WTC11 (cell line): ENCODE results near the gene SAG. TPM values are rescaled to one million over a fixed set of nuclear protein-coding genes. Genes with fewer than 3 reads are reported as not detected.

Experiments
- CREB1 ChIP-seq: sonication (generic); formaldehyde crosslinking; IDR thresholded peaks from 2 replicates; pipeline ENCODE4 v1.8.0; 2023; ENCODE audit warnings: mild to moderate bottlenecking, missing genetic modification reagents
- FOXK1 ChIP-seq: sonication (generic); formaldehyde crosslinking; IDR thresholded peaks from 2 replicates; pipeline ENCODE4 v1.8.0; 2022; ENCODE audit warnings: mild to moderate bottlenecking, moderate library complexity, missing genetic modification reagents
- GABPB1 ChIP-seq: sonication (generic); formaldehyde crosslinking; IDR thresholded peaks from 2 replicates; pipeline ENCODE4 v1.8.1; 2023; ENCODE audit warnings: mild to moderate bottlenecking, missing genetic modification reagents
- IRF2 ChIP-seq: sonication (generic); formaldehyde crosslinking; IDR thresholded peaks from 2 replicates; pipeline ENCODE4 v1.8.0; 2022; ENCODE audit warnings: low read depth, missing genetic modification reagents, borderline replicate concordance
- JAZF1 ChIP-seq: fragments of 250-450 bp; sonication (Bioruptor Pico); IDR thresholded peaks from 2 replicates; pipeline ENCODE4 v1.9.0; 2021; ENCODE audit warnings: moderate library complexity, mild to moderate bottlenecking, inconsistent platforms
- MYBL2 ChIP-seq: sonication (generic); formaldehyde crosslinking; IDR thresholded peaks from 2 replicates; pipeline ENCODE4 v1.8.1; 2023; ENCODE audit warnings: mild to moderate bottlenecking, moderate library complexity, missing genetic modification reagents
- NR3C1 ChIP-seq: sonication (generic); formaldehyde crosslinking; conservative IDR thresholded peaks from 2 replicates; pipeline ENCODE4 v1.8.1; 2023; ENCODE audit warnings: low read depth, mild to moderate bottlenecking, missing genetic modification reagents
- ZNF219 ChIP-seq: sonication (generic); formaldehyde crosslinking; IDR thresholded peaks from 2 replicates; pipeline ENCODE4 v1.8.0; 2023; ENCODE audit warnings: missing genetic modification reagents, mild to moderate bottlenecking, borderline replicate concordance
- total RNA-seq: library from RNA; stranded (reverse); gene quantifications from 3 replicates; pipeline ENCODE4 v1.2.3, GENCODE V29; 2021
- TF ChIP-seq, protein P1 (sequence below): sonication (generic); formaldehyde crosslinking; IDR thresholded peaks from 2 replicates; pipeline ENCODE4 v1.8.0; 2022; ENCODE audit warnings: mild to moderate bottlenecking, missing genetic modification reagents
- TF ChIP-seq, protein P2 (sequence below): fragments of 250-450 bp; sonication (Bioruptor Pico); IDR thresholded peaks from 2 replicates; pipeline ENCODE4 v2.1.2; 2022; ENCODE audit warnings: mild to moderate bottlenecking, moderate library complexity
- TF ChIP-seq, protein P3 (sequence below): sonication (generic); formaldehyde crosslinking; IDR thresholded peaks from 2 replicates; pipeline ENCODE4 v1.8.0; 2022; ENCODE audit warnings: mild to moderate bottlenecking, missing genetic modification reagents
- TF ChIP-seq, protein P4 (sequence below): sonication (generic); formaldehyde crosslinking; conservative IDR thresholded peaks from 2 replicates; pipeline ENCODE4 v1.8.1; 2022; ENCODE audit warnings: mild to moderate bottlenecking, missing genetic modification reagents
- TF ChIP-seq, protein P5 (sequence below): sonication (generic); formaldehyde crosslinking; IDR thresholded peaks from 2 replicates; pipeline ENCODE4 v1.8.0; 2022; ENCODE audit warnings: mild to moderate bottlenecking, missing genetic modification reagents
- TF ChIP-seq, protein P6 (sequence below): fragments of 250-450 bp; sonication (Bioruptor Pico); IDR thresholded peaks from 2 replicates; pipeline ENCODE4 v1.9.0; 2021; ENCODE audit warnings: mild to moderate bottlenecking
- TF ChIP-seq, protein P7 (sequence below): sonication (generic); formaldehyde crosslinking; IDR thresholded peaks from 2 replicates; pipeline ENCODE4 v1.8.1; 2022; ENCODE audit warnings: missing genetic modification reagents, borderline replicate concordance

The SAG gene
- total RNA-seq, 1 experiment from 2014 or later: not detected

DNA sequence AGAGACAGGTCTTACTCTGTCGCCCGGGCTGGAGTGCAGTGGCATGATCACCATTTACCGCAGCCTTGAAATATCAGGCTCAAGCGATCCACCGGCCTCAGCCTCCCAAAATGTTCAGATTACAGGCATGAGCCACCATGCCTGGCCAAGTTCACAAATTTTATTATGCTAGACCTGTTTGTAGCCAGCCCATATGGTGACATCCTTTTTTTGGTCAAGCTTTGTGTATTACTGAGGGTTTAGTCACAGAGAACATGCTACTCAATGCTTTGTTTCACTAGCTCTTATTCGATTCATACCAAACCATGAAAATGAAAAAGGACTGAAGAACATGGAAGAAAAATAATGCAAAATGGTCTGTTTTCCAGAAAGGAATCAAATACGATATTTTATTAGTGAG, 88.1 kb downstream of the SAG start (continued):
- TF ChIP-seq FOXK1 (CRISPR knock-in tag): no peak
- TF ChIP-seq, protein P1, sequence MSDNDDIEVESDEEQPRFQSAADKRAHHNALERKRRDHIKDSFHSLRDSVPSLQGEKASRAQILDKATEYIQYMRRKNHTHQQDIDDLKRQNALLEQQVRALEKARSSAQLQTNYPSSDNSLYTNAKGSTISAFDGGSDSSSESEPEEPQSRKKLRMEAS (CRISPR knock-in tag): no peak
- TF ChIP-seq CREB1 (CRISPR knock-in tag): no peak
- TF ChIP-seq, protein P2, sequence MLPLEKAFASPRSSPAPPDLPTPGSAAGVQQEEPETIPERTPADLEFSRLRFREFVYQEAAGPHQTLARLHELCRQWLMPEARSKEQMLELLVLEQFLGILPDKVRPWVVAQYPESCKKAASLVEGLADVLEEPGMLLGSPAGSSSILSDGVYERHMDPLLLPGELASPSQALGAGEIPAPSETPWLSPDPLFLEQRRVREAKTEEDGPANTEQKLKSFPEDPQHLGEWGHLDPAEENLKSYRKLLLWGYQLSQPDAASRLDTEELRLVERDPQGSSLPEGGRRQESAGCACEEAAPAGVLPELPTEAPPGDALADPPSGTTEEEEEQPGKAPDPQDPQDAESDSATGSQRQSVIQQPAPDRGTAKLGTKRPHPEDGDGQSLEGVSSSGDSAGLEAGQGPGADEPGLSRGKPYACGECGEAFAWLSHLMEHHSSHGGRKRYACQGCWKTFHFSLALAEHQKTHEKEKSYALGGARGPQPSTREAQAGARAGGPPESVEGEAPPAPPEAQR: no peak
- TF ChIP-seq NR3C1: no peak
- TF ChIP-seq, protein P3, sequence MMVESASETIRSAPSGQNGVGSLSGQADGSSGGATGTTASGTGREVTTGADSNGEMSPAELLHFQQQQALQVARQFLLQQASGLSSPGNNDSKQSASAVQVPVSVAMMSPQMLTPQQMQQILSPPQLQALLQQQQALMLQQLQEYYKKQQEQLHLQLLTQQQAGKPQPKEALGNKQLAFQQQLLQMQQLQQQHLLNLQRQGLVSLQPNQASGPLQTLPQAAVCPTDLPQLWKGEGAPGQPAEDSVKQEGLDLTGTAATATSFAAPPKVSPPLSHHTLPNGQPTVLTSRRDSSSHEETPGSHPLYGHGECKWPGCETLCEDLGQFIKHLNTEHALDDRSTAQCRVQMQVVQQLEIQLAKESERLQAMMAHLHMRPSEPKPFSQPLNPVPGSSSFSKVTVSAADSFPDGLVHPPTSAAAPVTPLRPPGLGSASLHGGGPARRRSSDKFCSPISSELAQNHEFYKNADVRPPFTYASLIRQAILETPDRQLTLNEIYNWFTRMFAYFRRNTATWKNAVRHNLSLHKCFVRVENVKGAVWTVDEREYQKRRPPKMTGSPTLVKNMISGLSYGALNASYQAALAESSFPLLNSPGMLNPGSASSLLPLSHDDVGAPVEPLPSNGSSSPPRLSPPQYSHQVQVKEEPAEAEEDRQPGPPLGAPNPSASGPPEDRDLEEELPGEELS (CRISPR knock-in tag): no peak
- TF ChIP-seq, protein P4, sequence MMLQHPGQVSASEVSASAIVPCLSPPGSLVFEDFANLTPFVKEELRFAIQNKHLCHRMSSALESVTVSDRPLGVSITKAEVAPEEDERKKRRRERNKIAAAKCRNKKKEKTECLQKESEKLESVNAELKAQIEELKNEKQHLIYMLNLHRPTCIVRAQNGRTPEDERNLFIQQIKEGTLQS (CRISPR knock-in tag): no peak
- no peak for TF ChIP-seq IRF2
- no peak for TF ChIP-seq MYBL2 (CRISPR knock-in tag)
- TF ChIP-seq, protein P5, sequence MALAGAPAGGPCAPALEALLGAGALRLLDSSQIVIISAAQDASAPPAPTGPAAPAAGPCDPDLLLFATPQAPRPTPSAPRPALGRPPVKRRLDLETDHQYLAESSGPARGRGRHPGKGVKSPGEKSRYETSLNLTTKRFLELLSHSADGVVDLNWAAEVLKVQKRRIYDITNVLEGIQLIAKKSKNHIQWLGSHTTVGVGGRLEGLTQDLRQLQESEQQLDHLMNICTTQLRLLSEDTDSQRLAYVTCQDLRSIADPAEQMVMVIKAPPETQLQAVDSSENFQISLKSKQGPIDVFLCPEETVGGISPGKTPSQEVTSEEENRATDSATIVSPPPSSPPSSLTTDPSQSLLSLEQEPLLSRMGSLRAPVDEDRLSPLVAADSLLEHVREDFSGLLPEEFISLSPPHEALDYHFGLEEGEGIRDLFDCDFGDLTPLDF (CRISPR knock-in tag): no peak
- TF ChIP-seq, protein P6, sequence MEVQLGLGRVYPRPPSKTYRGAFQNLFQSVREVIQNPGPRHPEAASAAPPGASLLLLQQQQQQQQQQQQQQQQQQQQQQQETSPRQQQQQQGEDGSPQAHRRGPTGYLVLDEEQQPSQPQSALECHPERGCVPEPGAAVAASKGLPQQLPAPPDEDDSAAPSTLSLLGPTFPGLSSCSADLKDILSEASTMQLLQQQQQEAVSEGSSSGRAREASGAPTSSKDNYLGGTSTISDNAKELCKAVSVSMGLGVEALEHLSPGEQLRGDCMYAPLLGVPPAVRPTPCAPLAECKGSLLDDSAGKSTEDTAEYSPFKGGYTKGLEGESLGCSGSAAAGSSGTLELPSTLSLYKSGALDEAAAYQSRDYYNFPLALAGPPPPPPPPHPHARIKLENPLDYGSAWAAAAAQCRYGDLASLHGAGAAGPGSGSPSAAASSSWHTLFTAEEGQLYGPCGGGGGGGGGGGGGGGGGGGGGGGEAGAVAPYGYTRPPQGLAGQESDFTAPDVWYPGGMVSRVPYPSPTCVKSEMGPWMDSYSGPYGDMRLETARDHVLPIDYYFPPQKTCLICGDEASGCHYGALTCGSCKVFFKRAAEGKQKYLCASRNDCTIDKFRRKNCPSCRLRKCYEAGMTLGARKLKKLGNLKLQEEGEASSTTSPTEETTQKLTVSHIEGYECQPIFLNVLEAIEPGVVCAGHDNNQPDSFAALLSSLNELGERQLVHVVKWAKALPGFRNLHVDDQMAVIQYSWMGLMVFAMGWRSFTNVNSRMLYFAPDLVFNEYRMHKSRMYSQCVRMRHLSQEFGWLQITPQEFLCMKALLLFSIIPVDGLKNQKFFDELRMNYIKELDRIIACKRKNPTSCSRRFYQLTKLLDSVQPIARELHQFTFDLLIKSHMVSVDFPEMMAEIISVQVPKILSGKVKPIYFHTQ (CRISPR knock-in tag): no peak
- no peak for TF ChIP-seq ZNF219 (CRISPR knock-in tag)
- TF ChIP-seq, protein P7, sequence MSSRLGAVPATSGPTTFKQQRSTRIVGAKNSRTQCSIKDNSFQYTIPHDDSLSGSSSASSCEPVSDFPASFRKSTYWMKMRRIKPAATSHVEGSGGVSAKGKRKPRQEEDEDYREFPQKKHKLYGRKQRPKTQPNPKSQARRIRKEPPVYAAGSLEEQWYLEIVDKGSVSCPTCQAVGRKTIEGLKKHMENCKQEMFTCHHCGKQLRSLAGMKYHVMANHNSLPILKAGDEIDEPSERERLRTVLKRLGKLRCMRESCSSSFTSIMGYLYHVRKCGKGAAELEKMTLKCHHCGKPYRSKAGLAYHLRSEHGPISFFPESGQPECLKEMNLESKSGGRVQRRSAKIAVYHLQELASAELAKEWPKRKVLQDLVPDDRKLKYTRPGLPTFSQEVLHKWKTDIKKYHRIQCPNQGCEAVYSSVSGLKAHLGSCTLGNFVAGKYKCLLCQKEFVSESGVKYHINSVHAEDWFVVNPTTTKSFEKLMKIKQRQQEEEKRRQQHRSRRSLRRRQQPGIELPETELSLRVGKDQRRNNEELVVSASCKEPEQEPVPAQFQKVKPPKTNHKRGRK: no peak
- no peak for TF ChIP-seq GABPB1 (CRISPR knock-in tag)
- TF ChIP-seq JAZF1: no peak

Other genes with a start within 250 kb of the SAG start
- 17.2 to 23.7 TPM (median 22.3 TPM) in 3 replicates for gene INPP5D, start 247.5 kb upstream of the SAG start, total RNA-seq
- 31.8 to 36.4 TPM (median 32.5 TPM) in 3 replicates for gene ATG16L1, start 56.1 kb upstream of the SAG start, total RNA-seq
- 30.6 to 41.4 TPM (median 31.9 TPM) in 3 replicates for gene DGKD, start 46.7 kb downstream of the SAG start, total RNA-seq